HG03575 (cell line): ENCODE measurements around the gene TGM4.
"Not testable (repeated sequence)": the region's sequence is repeated elsewhere in the genome, so short reads cannot be mapped to it uniquely, and the experiment has no call there.

Experiments used
- ATAC-seq: cut with Tn5 transposase; IDR thresholded peaks from one replicate; pipeline ENCODE4 v1.9.1; 2021; ENCODE audit not compliant: unreplicated experiment, insufficient number of reproducible peaks, low FRiP score; ENCODE audit errors: extremely low read depth

The TGM4 gene

GRCh38 chr3:44874308-44874707 lies at the start of gene TGM4:
TSS of gene TGM4 (plus strand) at chr3:44874608. CDS start at chr3:44874679, 71 bp downstream.
- no peak for ATAC-seq

- ATAC-seq = no peak
These were observed 49.0 kb upstream of the TGM4 start for GRCh38 chr3:44825264-44825925.

- no peak for ATAC-seq
These were observed 47.2 kb upstream of the TGM4 start for GRCh38 chr3:44827196-44827595.

DNA sequence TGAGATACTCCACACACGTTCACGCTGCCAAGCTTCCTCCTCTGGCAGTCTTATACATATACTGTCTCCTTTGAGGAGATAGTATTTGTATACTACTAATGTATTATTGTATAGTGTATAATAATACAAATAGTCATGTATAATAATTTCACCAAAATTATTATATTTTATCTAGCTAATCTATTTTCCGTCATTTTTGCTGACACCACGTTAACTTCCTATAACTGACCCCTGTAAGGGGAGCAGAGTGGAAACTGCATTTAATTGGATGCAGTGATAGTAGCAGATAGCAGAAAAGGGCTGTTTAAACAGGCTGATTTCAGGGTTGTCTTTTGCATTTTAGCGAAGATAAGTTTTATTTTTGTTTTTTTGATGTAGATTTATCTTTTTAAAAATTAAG lies 43.2 kb upstream of the TGM4 start:
- ATAC-seq = no peak

GRCh38 chr3:44832032-44832431 lies 42.4 kb upstream of the TGM4 start:
- ATAC-seq = no peak

GRCh38 chr3:44832965-44833364 lies 41.4 kb upstream of the TGM4 start:
- ATAC-seq = no peak

- no peak for ATAC-seq
These were observed 41.0 kb upstream of the TGM4 start for GRCh38 chr3:44833394-44833793.

- no peak for ATAC-seq
These were observed 38.7 kb upstream of the TGM4 start for GRCh38 chr3:44835684-44836083.

DNA sequence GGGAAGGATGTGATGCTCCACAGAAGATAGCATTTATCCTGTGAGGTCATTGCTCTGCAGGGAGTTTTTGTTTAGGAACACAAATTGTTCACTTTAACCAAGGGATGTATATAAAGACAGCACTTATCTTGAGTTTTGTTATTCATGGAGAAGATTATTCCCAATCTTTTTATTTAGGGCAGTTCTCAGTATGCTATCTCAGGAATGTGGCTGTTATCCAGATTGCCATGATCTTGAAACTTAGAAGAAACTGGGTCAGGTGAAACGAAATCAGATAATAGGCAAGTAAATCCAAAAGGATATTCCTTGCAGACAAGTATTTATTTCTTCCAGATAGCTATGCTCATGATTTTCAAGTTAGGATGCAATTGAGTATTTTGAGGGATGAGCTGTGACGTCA lies 32.0 kb upstream of the TGM4 start:
- no peak for ATAC-seq

GRCh38 chr3:44845528-44846520 lies 28.6 kb upstream of the TGM4 start:
- ATAC-seq = no peak

- ATAC-seq = no peak
These were observed 25.8 kb upstream of the TGM4 start for GRCh38 chr3:44848634-44849033.

- not testable (repeated sequence) for ATAC-seq
These were observed 17.7 kb upstream of the TGM4 start for GRCh38 chr3:44856663-44857062.

DNA sequence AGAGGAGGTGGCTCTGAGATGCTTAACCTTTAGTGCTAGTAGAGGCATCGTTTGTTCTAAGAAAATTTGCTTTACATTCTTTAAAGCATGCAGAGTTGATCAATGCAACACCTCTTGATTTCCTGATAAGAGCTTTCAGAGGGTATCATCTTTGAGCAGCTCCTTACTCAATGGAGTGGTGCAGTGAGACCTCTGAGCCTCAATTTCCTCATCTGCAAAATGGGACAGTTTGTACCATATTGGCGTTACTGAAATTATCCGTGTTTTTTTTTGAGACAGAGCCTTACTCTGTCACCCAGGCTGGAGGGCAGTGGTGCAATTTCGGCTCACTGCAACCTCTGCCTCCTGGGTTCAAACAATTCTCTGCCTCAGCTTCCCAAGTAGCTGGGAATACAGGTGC lies 14.3 kb upstream of the TGM4 start:
- ATAC-seq = no peak

GRCh38 chr3:44861412-44862225 lies 12.8 kb upstream of the TGM4 start, which contains the start of gene TMEM42:
TSS of gene TMEM42 (plus strand) at chr3:44861912. CDS start at chr3:44861925, 13 bp downstream.
- peak; percentile 50 for ATAC-seq

DNA sequence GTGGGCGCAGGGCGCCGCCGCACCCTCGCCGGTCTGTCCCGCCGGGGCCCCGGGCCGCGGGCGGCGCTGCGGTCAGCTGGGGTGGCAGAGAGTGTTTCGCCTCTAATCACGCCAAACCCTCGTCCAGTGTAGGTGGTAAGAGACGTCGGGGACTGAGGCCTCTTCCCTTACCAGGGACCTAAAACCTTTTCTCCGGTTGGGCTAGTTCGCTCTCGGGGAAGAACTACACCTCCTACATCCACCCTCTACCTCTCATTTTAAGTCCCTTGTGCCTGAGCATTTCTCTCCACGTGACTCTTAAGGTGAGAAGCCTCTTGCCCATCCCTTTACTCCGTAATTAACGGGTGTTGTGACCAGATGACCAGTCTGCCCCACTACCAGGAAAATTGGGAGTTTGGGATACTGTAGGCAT lies 12.2 kb upstream of the TGM4 start:
- no peak for ATAC-seq

GRCh38 chr3:44865272-44866035 lies 9.0 kb upstream of the TGM4 start:
- no peak for ATAC-seq

- ATAC-seq = no peak
These were observed 6.8 kb upstream of the TGM4 start for GRCh38 chr3:44867421-44868111.
